ENCODE results near the gene MYO1A.
"Not testable (repeated sequence)": the region's sequence is repeated elsewhere in the genome, so short reads cannot be mapped to it uniquely, and the experiment has no call there.

DNA sequence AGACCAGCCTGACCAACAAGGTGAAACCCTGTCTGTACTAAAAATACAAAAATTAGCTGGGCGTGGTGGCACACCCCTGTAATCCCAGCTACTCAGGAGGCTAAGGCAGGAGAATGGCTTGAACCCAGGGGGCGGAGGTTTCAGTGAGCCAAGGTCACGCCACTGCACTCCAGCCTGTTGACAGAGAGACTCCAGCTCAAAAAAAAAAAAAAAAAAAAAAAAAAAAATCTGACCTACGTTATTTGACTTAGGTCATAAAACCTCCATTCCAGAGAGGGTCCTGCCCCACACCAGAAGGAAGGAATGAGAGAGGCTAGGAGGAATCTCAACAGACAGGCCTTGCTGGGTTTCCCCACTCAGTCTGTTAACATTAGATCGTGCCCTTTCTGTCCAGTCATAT lies 31.6 kb downstream of the MYO1A start:
- TF ChIP-seq, protein P1, sequence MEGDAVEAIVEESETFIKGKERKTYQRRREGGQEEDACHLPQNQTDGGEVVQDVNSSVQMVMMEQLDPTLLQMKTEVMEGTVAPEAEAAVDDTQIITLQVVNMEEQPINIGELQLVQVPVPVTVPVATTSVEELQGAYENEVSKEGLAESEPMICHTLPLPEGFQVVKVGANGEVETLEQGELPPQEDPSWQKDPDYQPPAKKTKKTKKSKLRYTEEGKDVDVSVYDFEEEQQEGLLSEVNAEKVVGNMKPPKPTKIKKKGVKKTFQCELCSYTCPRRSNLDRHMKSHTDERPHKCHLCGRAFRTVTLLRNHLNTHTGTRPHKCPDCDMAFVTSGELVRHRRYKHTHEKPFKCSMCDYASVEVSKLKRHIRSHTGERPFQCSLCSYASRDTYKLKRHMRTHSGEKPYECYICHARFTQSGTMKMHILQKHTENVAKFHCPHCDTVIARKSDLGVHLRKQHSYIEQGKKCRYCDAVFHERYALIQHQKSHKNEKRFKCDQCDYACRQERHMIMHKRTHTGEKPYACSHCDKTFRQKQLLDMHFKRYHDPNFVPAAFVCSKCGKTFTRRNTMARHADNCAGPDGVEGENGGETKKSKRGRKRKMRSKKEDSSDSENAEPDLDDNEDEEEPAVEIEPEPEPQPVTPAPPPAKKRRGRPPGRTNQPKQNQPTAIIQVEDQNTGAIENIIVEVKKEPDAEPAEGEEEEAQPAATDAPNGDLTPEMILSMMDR (IDR thresholded peaks at IDR 0.05), result not testable (repeated sequence)
- not testable (repeated sequence) for TF ChIP-seq NR3C1 (IDR thresholded peaks at IDR 0.05); HDAC2 (IDR thresholded peaks at IDR 0.05); RCOR1 (IDR thresholded peaks at IDR 0.05; ENCODE audit: low read depth, low read length); RFX5 (IDR thresholded peaks at IDR 0.05); BHLHE40 (IDR thresholded peaks at IDR 0.05; ENCODE audit: low read depth, low read length); POLR2A (IDR thresholded peaks at IDR 0.05; ENCODE audit: low read length); EP300 (IDR thresholded peaks at IDR 0.05); CEBPB (IDR thresholded peaks at IDR 0.05); FOXS1 (CRISPR knock-in tag; IDR thresholded peaks at IDR 0.05); RARB (CRISPR knock-in tag; IDR thresholded peaks at IDR 0.05); POLR2AphosphoS2 (conservative IDR thresholded peaks at IDR 0.05; ENCODE audit: low read length)
- TF ChIP-seq, protein P2, sequence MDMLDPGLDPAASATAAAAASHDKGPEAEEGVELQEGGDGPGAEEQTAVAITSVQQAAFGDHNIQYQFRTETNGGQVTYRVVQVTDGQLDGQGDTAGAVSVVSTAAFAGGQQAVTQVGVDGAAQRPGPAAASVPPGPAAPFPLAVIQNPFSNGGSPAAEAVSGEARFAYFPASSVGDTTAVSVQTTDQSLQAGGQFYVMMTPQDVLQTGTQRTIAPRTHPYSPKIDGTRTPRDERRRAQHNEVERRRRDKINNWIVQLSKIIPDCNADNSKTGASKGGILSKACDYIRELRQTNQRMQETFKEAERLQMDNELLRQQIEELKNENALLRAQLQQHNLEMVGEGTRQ (IDR thresholded peaks at IDR 0.05), result not testable (repeated sequence)
- TF ChIP-seq, protein P3, sequence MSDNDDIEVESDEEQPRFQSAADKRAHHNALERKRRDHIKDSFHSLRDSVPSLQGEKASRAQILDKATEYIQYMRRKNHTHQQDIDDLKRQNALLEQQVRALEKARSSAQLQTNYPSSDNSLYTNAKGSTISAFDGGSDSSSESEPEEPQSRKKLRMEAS (IDR thresholded peaks at IDR 0.05), result not testable (repeated sequence)
